IPS-20b (cell line): ENCODE measurements around the gene ZNRF2.
A peak's percentile ranks its signal among the peaks of the same experiment; 100 is the strongest.
"Not testable (repeated sequence)": the region's sequence is repeated elsewhere in the genome, so short reads cannot be mapped to it uniquely, and the experiment has no call there.

Experiments used
- H3K27ac ChIP-seq: one replicate; pipeline ENCODE4 v1.5.1; 2013; ENCODE audit warnings: low read length
- H3K27me3 ChIP-seq: 2 replicates; pipeline ENCODE4 v1.6.1; 2013; ENCODE audit warnings: mild to moderate bottlenecking, low read length, inconsistent platforms; ENCODE audit not compliant: insufficient read depth
- H3K36me3 ChIP-seq: 2 replicates; pipeline ENCODE4 v1.6.1; 2013; ENCODE audit warnings: low read depth, mild to moderate bottlenecking, inconsistent platforms, low read length, moderate library complexity; ENCODE audit not compliant: insufficient read depth
- H3K4me1 ChIP-seq: 2 replicates; pipeline ENCODE4 v1.6.1; 2013; ENCODE audit warnings: mild to moderate bottlenecking, control low read depth, inconsistent platforms, low read length, moderate library complexity; ENCODE audit not compliant: insufficient read depth
- H3K4me3 ChIP-seq: 2 replicates; pipeline ENCODE4 v1.5.1; 2013; ENCODE audit warnings: mild to moderate bottlenecking, low read length, inconsistent platforms
- H3K9ac ChIP-seq: 2 replicates; pipeline ENCODE4 v1.6.1; 2013; ENCODE audit warnings: low read depth, mild to moderate bottlenecking, inconsistent platforms, low read length, moderate library complexity
- H3K9me3 ChIP-seq: 2 replicates; pipeline ENCODE4 v1.6.1; 2013; ENCODE audit warnings: mild to moderate bottlenecking, low read depth, low read length, inconsistent platforms; ENCODE audit not compliant: insufficient read depth

ZNRF2 gene

DNA sequence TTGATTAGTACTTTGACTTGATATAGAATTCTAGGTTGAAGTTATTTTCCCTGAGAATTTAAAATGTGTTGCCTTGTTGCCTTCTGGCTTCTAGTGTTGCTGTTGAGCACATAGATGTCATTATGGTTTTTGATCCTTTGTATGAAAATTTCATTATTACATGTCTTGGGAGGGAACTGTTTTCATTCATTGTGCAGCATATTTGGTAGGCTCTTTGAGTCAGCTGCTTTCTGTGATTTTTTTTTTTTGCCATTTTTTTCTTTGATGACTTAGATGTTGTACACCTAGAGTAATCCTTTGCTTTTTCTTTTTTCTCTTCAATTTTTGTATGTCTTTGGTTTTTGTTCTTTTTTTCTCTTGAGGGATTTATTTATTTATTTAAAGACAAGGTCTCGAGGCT, 13.1 kb downstream of the ZNRF2 start:
- H3K36me3 ChIP-seq, H3K4me3 ChIP-seq, H3K27me3 ChIP-seq, H3K4me1 ChIP-seq, H3K27ac ChIP-seq, H3K9me3 ChIP-seq, H3K9ac ChIP-seq: not testable (repeated sequence)

GRCh38 chr7:30298409-30298808, 14.0 kb downstream of the ZNRF2 start:
- not testable (repeated sequence) for H3K36me3 ChIP-seq, H3K27me3 ChIP-seq, H3K27ac ChIP-seq, H3K4me1 ChIP-seq, H3K9ac ChIP-seq, H3K4me3 ChIP-seq, H3K9me3 ChIP-seq

GRCh38 chr7:30301751-30302150, 17.4 kb downstream of the ZNRF2 start:
- H3K4me1 ChIP-seq: peaks cover 8% of the 10 kb centered on the region
- no peak overlapping the region for H3K9ac ChIP-seq
- H3K4me3 ChIP-seq: no peak overlapping the region
- no peaks in the 10 kb centered on the region for H3K36me3 ChIP-seq
- H3K27ac ChIP-seq: no peak overlapping the region
- no peaks in the 10 kb centered on the region for H3K9me3 ChIP-seq
- H3K27me3 ChIP-seq: no peaks in the 10 kb centered on the region

- no peak overlapping the region for H3K4me3 ChIP-seq
- no peaks in the 10 kb centered on the region for H3K9me3 ChIP-seq
- H3K36me3 ChIP-seq: no peaks in the 10 kb centered on the region
- H3K9ac ChIP-seq: no peak overlapping the region
- H3K4me1 ChIP-seq: peaks cover 17% of the 10 kb centered on the region
- H3K27ac ChIP-seq: no peak overlapping the region
- H3K27me3 ChIP-seq: no peaks in the 10 kb centered on the region
These were observed 18.4 kb downstream of the ZNRF2 start for GRCh38 chr7:30302656-30303311.

DNA sequence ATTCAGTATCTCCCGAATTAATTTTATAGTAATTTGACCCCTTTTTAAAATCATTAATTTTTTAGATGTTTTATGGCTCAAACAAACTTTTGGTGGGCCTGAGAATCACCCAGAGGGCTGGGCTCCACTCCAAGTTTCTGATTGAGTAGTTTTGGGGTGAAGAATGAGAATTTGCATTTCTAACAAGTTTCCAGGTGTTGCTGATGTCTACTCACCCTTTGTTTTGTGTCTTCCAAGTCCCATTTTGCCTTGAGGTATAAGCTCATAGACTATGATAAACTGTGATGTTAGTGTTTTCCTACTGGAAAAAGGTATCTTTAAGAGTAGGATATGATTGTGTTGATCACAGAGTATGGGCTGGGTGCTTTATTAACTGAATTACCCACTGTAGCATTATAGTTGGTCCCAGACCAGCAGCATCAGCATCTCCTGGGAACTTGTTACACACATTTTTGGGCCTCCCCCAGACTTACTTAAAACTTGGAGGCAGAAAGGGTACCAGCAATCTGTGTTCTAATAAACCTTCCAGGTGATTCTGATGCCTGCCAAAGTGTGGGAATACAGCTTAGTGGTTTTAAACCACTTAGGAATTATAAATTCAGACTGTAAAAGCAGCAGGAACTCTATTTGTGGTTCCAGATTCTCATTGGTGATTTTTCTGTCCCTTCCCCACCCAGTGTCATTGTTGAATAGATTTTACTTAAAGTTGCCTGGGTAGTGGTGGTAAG, 19.1 kb downstream of the ZNRF2 start:
- H3K27ac ChIP-seq: no peak overlapping the region
- no peak overlapping the region for H3K9ac ChIP-seq
- H3K36me3 ChIP-seq: no peaks in the 10 kb centered on the region
- H3K4me3 ChIP-seq: no peak overlapping the region
- peaks cover 21% of the 10 kb centered on the region for H3K4me1 ChIP-seq
- H3K27me3 ChIP-seq: no peaks in the 10 kb centered on the region
- no peaks in the 10 kb centered on the region for H3K9me3 ChIP-seq

- no peaks in the 10 kb centered on the region for H3K27me3 ChIP-seq
- H3K27ac ChIP-seq: no peak overlapping the region
- H3K36me3 ChIP-seq: no peaks in the 10 kb centered on the region
- H3K9ac ChIP-seq: no peak overlapping the region
- H3K4me1 ChIP-seq: peaks cover 21% of the 10 kb centered on the region
- no peaks in the 10 kb centered on the region for H3K9me3 ChIP-seq
- H3K4me3 ChIP-seq: no peak overlapping the region
These were observed 19.9 kb downstream of the ZNRF2 start for GRCh38 chr7:30304177-30304884.

DNA sequence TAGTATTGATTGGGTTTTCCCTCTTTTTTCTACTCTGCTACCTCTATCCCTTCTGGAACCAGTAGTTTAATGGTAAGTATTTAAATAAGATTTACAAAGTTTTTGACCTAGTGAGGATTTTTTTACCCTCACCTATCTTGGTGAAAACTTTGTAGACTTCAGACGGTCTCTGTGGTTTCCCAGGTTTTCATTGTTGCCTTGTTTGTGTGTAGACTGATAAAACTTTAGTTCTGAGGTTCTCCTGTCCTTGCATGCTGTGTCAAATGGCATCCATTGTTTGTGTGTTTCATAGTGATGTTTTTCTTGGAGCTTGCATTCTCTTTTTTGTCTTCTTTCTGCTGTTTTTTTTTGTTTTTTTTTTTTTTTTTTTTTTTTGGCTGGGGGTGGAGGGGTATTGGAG, 22.6 kb downstream of the ZNRF2 start:
- Histone ChIP-seq H3K9me3 (no peaks in the 10 kb centered on the region), H3K4me3 (no peak overlapping the region), H3K4me1 (peaks cover 25% of the 10 kb centered on the region), H3K27me3 (no peaks in the 10 kb centered on the region), H3K9ac (peak overlapping the region; percentile 1; the same call in 1 of the 2 replicates), H3K27ac (no peak overlapping the region), H3K36me3 (no peaks in the 10 kb centered on the region)

GRCh38 chr7:30308389-30308788, 24.0 kb downstream of the ZNRF2 start:
- Histone ChIP-seq H3K4me1 (peaks cover 27% of the 10 kb centered on the region), H3K27me3 (no peaks in the 10 kb centered on the region), H3K9ac (no peak overlapping the region), H3K36me3 (no peaks in the 10 kb centered on the region), H3K4me3 (no peak overlapping the region), H3K27ac (no peak overlapping the region), H3K9me3 (no peaks in the 10 kb centered on the region)

GRCh38 chr7:30309302-30309701, 24.9 kb downstream of the ZNRF2 start:
- H3K4me1 ChIP-seq: peaks cover 20% of the 10 kb centered on the region; the same call in 1 of the 2 replicates
- H3K4me3 ChIP-seq: no peak overlapping the region
- no peaks in the 10 kb centered on the region for H3K36me3 ChIP-seq
- H3K27me3 ChIP-seq: no peaks in the 10 kb centered on the region
- H3K9ac ChIP-seq: no peak overlapping the region
- no peak overlapping the region for H3K27ac ChIP-seq
- no peaks in the 10 kb centered on the region for H3K9me3 ChIP-seq

DNA sequence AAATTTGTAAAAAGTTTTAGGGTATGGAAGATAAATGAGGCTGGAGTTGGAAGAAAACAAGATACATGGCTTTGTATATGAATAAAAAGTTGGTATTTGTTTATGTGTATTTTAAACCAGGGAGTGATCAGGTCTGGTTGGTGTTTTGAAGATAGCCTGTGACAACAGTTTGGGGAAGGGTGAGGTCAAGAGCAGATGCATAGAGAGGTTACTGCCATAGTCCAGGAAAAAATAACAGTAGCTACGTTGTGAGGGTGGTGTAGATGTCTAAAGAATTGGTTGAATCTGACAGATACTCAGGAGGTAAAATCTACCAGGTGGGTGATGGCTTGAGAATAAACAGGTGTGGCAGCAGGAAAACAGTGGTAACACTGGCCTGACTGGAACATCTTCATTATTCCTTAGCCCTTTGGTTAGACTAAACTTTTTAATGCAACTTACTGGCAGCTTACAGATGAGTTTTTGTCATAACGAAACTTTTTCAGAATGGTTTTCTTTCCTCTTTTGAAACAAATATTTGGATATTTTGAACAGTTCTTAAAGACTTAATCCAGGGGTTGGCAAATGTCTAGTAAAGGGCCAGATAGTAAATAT, 25.5 kb downstream of the ZNRF2 start:
- Histone ChIP-seq H3K9ac (no peak overlapping the region), H3K27ac (no peak overlapping the region), H3K27me3 (no peaks in the 10 kb centered on the region), H3K4me1 (peaks cover 20% of the 10 kb centered on the region; the same call in 1 of the 2 replicates), H3K4me3 (no peak overlapping the region), H3K9me3 (no peaks in the 10 kb centered on the region), H3K36me3 (no peaks in the 10 kb centered on the region)

GRCh38 chr7:30310674-30311362, 26.4 kb downstream of the ZNRF2 start:
- H3K4me3 ChIP-seq: no peak overlapping the region
- H3K9ac ChIP-seq: no peak overlapping the region
- peaks cover 24% of the 10 kb centered on the region; the same call in 1 of the 2 replicates for H3K4me1 ChIP-seq
- no peaks in the 10 kb centered on the region for H3K27me3 ChIP-seq
- no peaks in the 10 kb centered on the region for H3K9me3 ChIP-seq
- no peak overlapping the region for H3K27ac ChIP-seq
- no peaks in the 10 kb centered on the region for H3K36me3 ChIP-seq
